WTC11 (cell line): ENCODE measurements around the gene CXCR5. TPM values are rescaled to one million over a fixed set of nuclear protein-coding genes. Genes with fewer than 3 reads are reported as not detected.
A peak's percentile ranks its signal among the peaks of the same experiment; 100 is the strongest.

Source experiments
- ATAC-seq: fragments of 200-7000 bp; cut with Tn5 transposase; 2 replicates; pipeline ENCODE4 v1.10.0; 2021; ENCODE audit warnings: mild to moderate bottlenecking, moderate library complexity
- CTCF ChIA-PET: fragments of 300-600 bp; sonication (Branson Sonifier 250); formaldehyde crosslinking; loops from one replicate; lab custom pipeline; 2021; ENCODE audit warnings: antibody characterized with exemption; lab: Charles Lee
- POLR2A ChIA-PET: fragments of 350-600 bp; sonication (Branson Sonifier 250); formaldehyde crosslinking; loops from one replicate; lab custom pipeline; 2021; ENCODE audit warnings: antibody characterized with exemption; lab: Charles Lee
- DNase-seq: peaks from one replicate; pipeline ENCODE4 v3.0.0; 2021; ENCODE audit warnings: low spot score
- H3K27ac Mint-ChIP-seq: 2 replicates; pipeline ENCODE4 v1.8.0; 2021; ENCODE audit warnings: mixed read lengths
- H3K27me3 Mint-ChIP-seq: 2 replicates; pipeline ENCODE4 v1.8.0; 2021; ENCODE audit warnings: low read depth, mild to moderate bottlenecking, moderate library complexity, mixed read lengths
- H3K36me3 Mint-ChIP-seq: 2 replicates; pipeline ENCODE4 v1.8.0; 2021; ENCODE audit warnings: mixed read lengths
- H3K4me1 Mint-ChIP-seq: 2 replicates; pipeline ENCODE4 v1.8.0; 2022; ENCODE audit warnings: mixed read lengths
- H3K4me3 Mint-ChIP-seq: 2 replicates; pipeline ENCODE4 v1.8.0; 2021; ENCODE audit warnings: mild to moderate bottlenecking, moderate library complexity, mixed read lengths
- H3K9me3 Mint-ChIP-seq: 2 replicates; pipeline ENCODE4 v1.8.0; 2021; ENCODE audit warnings: mixed read lengths
- CBFB ChIP-seq: sonication (generic); formaldehyde crosslinking; IDR thresholded peaks from 2 replicates; pipeline ENCODE4 v1.8.1; 2022; ENCODE audit warnings: mild to moderate bottlenecking, low read depth, missing genetic modification reagents
- CTCF ChIP-seq: fragments of 200-600 bp; IDR thresholded peaks from 2 replicates; pipeline ENCODE4 v1.8.0; 2022; ENCODE audit warnings: antibody characterized with exemption
- IRF2 ChIP-seq: sonication (generic); formaldehyde crosslinking; IDR thresholded peaks from 2 replicates; pipeline ENCODE4 v1.8.0; 2022; ENCODE audit warnings: low read depth, missing genetic modification reagents, borderline replicate concordance
- NFATC4 ChIP-seq: fragments of 250-450 bp; sonication (Bioruptor Pico); IDR thresholded peaks from 2 replicates; pipeline ENCODE4 v1.9.0; 2021; ENCODE audit warnings: mild to moderate bottlenecking
- PREB ChIP-seq: sonication (generic); formaldehyde crosslinking; IDR thresholded peaks from 2 replicates; pipeline ENCODE4 v1.8.1; 2022; ENCODE audit warnings: mild to moderate bottlenecking, missing genetic modification reagents, moderate library complexity, borderline replicate concordance
- PRRX2 ChIP-seq: fragments of 250-450 bp; sonication (Bioruptor Pico); IDR thresholded peaks from 2 replicates; pipeline ENCODE4 v1.8.0; 2021; ENCODE audit warnings: mild to moderate bottlenecking
- RORB ChIP-seq: fragments of 250-450 bp; sonication (Bioruptor Pico); IDR thresholded peaks from 2 replicates; pipeline ENCODE4 v1.9.0; 2021; ENCODE audit warnings: mild to moderate bottlenecking
- TCF7 ChIP-seq: sonication (generic); formaldehyde crosslinking; IDR thresholded peaks from 2 replicates; pipeline ENCODE4 v1.8.0; 2022; ENCODE audit warnings: mild to moderate bottlenecking, low read depth, missing genetic modification reagents, moderate library complexity
- TEAD1 ChIP-seq: sonication (generic); formaldehyde crosslinking; IDR thresholded peaks from 2 replicates; pipeline ENCODE4 v1.8.0; 2022; ENCODE audit warnings: mild to moderate bottlenecking, missing genetic modification reagents
- ZNF423 ChIP-seq: fragments of 250-450 bp; sonication (Bioruptor Pico); IDR thresholded peaks from 2 replicates; pipeline ENCODE4 v2.1.2; 2022; ENCODE audit warnings: mild to moderate bottlenecking, moderate library complexity
- total RNA-seq: library from RNA; stranded (reverse); gene quantifications from 3 replicates; pipeline ENCODE4 v1.2.3, GENCODE V29; 2021
- TF ChIP-seq, protein P1 (sequence below): fragments of 250-450 bp; sonication (Bioruptor Pico); conservative IDR thresholded peaks from 2 replicates; pipeline ENCODE4 v1.9.0; 2021; ENCODE audit warnings: mild to moderate bottlenecking
- TF ChIP-seq, protein P2 (sequence below): sonication (generic); formaldehyde crosslinking; IDR thresholded peaks from 2 replicates; pipeline ENCODE4 v1.8.1; 2023; ENCODE audit warnings: mild to moderate bottlenecking, missing genetic modification reagents, borderline replicate concordance
- TF ChIP-seq, protein P3 (sequence below): sonication (generic); formaldehyde crosslinking; IDR thresholded peaks from 2 replicates; pipeline ENCODE4 v1.8.1; 2023; ENCODE audit warnings: mild to moderate bottlenecking, moderate library complexity, missing genetic modification reagents
- TF ChIP-seq, protein P4 (sequence below): sonication (generic); formaldehyde crosslinking; IDR thresholded peaks from 2 replicates; pipeline ENCODE4 v1.8.1; 2023; ENCODE audit warnings: mild to moderate bottlenecking, missing genetic modification reagents
- TF ChIP-seq, protein P5 (sequence below): sonication (generic); formaldehyde crosslinking; IDR thresholded peaks from 2 replicates; pipeline ENCODE4 v1.8.0; 2022; ENCODE audit warnings: mild to moderate bottlenecking, missing genetic modification reagents

The CXCR5 gene
- total RNA-seq, 1 experiment from 2014 or later: 0.07 TPM

DNA sequence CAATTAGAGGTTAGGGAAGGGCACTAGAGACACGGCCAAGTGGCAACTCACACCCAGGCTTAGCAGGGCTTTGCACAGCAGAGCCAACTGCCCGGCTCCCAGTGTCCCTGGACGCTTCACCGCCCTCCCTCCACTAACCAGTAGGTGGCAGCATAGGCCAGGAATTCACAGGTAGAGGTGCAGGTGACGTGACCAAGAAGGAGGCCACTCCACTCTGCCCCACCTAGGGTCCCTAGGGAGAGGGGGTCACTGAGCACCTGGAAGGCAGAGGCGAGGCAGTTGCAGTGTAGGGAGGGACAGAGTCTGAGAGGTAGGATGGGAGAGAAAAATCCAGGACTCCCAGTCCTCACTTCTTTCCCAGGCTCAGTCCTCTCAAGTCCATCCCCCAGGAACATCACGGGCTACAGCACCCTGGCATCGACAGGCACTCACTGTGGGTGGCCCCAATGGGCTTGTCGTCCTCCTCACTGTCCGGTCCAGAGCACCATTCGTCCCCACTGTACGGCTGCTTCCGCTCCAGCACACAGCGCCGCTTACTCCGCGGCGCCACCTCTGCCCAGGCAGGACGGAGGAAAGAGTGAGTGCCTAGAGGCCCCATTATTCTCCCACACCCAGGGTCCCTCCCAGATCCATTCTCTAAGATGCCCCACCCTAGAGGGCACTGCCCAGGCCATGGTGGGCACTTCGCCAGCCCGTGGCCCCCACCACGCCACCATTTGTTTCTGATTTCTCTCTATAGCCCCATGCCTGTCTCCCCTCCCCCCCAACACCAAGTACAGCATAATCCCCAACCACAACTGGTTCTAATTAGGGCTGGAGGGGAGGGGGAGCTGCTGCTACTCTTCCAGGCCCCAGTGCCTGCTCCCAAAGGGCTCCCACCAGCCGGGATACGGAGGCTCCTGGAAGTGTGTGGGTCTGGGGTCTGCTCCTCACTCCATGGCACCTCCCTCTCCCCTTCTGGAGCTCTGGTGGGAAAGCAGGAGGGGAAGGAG, 23.7 kb downstream of the CXCR5 start:
- no peaks in the 10 kb centered on the region for H3K9me3 Mint-ChIP-seq
- peaks cover 24% of the 10 kb centered on the region for H3K36me3 Mint-ChIP-seq
- H3K27me3 Mint-ChIP-seq: no peaks in the 10 kb centered on the region
- TF ChIP-seq TEAD1: peak; percentile 19; the same call in 1 of the 2 replicates
- peak; percentile 92 for TF ChIP-seq CTCF
- TF ChIP-seq, protein P1, sequence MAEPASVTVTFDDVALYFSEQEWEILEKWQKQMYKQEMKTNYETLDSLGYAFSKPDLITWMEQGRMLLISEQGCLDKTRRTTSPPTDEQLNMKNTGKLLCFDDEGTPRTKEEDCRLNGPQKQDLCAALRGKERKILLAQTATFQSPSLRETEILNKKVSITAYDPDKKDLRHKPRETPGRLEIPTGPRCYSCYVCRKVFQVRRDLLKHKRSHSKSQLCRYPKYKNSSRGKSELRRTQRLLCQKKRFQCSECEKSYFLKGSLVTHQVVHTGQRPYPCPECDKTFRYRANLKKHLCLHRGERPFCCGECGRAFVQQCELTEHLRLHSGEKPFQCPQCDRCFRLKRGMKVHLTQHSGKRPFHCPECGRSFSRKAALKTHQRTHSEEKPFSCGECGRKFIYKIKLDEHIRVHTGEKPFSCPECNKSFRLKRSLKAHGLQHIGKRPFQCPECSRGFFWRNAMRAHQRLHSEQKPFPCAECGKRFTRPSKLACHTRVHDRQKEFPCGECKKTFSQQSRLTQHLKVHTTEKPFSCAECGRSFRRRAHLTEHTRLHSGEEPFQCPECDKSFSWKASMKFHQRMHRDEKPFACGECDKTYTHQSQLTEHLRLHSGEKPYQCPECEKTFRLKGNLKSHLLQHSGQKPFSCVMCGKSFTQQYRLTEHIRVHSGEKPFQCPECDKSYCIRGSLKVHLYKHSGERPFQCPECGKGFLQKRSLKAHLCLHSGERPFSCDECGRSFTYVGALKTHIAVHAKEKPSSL (CRISPR knock-in tag): no peak
- TF ChIP-seq, protein P2, sequence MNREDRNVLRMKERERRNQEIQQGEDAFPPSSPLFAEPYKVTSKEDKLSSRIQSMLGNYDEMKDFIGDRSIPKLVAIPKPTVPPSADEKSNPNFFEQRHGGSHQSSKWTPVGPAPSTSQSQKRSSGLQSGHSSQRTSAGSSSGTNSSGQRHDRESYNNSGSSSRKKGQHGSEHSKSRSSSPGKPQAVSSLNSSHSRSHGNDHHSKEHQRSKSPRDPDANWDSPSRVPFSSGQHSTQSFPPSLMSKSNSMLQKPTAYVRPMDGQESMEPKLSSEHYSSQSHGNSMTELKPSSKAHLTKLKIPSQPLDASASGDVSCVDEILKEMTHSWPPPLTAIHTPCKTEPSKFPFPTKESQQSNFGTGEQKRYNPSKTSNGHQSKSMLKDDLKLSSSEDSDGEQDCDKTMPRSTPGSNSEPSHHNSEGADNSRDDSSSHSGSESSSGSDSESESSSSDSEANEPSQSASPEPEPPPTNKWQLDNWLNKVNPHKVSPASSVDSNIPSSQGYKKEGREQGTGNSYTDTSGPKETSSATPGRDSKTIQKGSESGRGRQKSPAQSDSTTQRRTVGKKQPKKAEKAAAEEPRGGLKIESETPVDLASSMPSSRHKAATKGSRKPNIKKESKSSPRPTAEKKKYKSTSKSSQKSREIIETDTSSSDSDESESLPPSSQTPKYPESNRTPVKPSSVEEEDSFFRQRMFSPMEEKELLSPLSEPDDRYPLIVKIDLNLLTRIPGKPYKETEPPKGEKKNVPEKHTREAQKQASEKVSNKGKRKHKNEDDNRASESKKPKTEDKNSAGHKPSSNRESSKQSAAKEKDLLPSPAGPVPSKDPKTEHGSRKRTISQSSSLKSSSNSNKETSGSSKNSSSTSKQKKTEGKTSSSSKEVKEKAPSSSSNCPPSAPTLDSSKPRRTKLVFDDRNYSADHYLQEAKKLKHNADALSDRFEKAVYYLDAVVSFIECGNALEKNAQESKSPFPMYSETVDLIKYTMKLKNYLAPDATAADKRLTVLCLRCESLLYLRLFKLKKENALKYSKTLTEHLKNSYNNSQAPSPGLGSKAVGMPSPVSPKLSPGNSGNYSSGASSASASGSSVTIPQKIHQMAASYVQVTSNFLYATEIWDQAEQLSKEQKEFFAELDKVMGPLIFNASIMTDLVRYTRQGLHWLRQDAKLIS (CRISPR knock-in tag): no peak
- TF ChIP-seq, protein P3, sequence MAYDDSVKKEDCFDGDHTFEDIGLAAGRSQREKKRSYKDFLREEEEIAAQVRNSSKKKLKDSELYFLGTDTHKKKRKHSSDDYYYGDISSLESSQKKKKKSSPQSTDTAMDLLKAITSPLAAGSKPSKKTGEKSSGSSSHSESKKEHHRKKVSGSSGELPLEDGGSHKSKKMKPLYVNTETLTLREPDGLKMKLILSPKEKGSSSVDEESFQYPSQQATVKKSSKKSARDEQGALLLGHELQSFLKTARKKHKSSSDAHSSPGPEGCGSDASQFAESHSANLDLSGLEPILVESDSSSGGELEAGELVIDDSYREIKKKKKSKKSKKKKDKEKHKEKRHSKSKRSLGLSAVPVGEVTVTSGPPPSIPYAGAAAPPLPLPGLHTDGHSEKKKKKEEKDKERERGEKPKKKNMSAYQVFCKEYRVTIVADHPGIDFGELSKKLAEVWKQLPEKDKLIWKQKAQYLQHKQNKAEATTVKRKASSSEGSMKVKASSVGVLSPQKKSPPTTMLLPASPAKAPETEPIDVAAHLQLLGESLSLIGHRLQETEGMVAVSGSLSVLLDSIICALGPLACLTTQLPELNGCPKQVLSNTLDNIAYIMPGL (CRISPR knock-in tag): 0 out of 2 replicates have a peak, but pooled peaks have one; percentile 58
- H3K27ac Mint-ChIP-seq: peak overlapping the region; percentile 74
- peak overlapping the region; percentile 72 for H3K4me3 Mint-ChIP-seq
- peaks cover 37% of the 10 kb centered on the region for H3K4me1 Mint-ChIP-seq
- ChIA-PET CTCF (interaction anchor here (0.8 to 2.5 kb wide), 4 partner anchors 10 to 115 kb away, joined by 3 to 15 read pairs (median 4); partner anchors contain the start of gene UPK2), POLR2A (interaction anchor here (6.9 kb wide), 1 partner anchor 22 kb away, joined by 76 read pairs; no protein-coding TSS in a partner anchor)
- DNase-seq (peak; percentile 95), ATAC-seq (peak; percentile 31)

GRCh38 chr11:118908264-118908663, 24.6 kb downstream of the CXCR5 start:
- CTCF ChIA-PET: interaction anchor here (0.8 to 2.5 kb wide), 5 partner anchors 9 to 116 kb away, joined by 3 to 15 read pairs (median 3); partner anchors contain the start of gene UPK2
- peak overlapping the region; percentile 72 for H3K4me3 Mint-ChIP-seq
- H3K27ac Mint-ChIP-seq: no peak overlapping the region
- ATAC-seq: no peak
- H3K36me3 Mint-ChIP-seq: peaks cover 24% of the 10 kb centered on the region
- no peaks in the 10 kb centered on the region for H3K9me3 Mint-ChIP-seq
- POLR2A ChIA-PET: interaction anchor here (1.0 to 6.9 kb wide), 2 partner anchors 21 to 116 kb away, joined by 3 to 76 read pairs; no protein-coding TSS in a partner anchor
- no peak for DNase-seq
- no peaks in the 10 kb centered on the region for H3K27me3 Mint-ChIP-seq
- peaks cover 46% of the 10 kb centered on the region for H3K4me1 Mint-ChIP-seq
- TF ChIP-seq PREB (CRISPR knock-in tag) (no peak), PRRX2 (CRISPR knock-in tag) (no peak), TCF7 (CRISPR knock-in tag) (no peak), ZNF423 (CRISPR knock-in tag) (no peak), CBFB (CRISPR knock-in tag) (no peak), NFATC4 (CRISPR knock-in tag) (no peak), IRF2 (CRISPR knock-in tag) (no peak), RORB (CRISPR knock-in tag) (no peak)
- TF ChIP-seq, protein P4, sequence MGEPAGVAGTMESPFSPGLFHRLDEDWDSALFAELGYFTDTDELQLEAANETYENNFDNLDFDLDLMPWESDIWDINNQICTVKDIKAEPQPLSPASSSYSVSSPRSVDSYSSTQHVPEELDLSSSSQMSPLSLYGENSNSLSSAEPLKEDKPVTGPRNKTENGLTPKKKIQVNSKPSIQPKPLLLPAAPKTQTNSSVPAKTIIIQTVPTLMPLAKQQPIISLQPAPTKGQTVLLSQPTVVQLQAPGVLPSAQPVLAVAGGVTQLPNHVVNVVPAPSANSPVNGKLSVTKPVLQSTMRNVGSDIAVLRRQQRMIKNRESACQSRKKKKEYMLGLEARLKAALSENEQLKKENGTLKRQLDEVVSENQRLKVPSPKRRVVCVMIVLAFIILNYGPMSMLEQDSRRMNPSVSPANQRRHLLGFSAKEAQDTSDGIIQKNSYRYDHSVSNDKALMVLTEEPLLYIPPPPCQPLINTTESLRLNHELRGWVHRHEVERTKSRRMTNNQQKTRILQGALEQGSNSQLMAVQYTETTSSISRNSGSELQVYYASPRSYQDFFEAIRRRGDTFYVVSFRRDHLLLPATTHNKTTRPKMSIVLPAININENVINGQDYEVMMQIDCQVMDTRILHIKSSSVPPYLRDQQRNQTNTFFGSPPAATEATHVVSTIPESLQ (CRISPR knock-in tag): no peak
- TF ChIP-seq, protein P5, sequence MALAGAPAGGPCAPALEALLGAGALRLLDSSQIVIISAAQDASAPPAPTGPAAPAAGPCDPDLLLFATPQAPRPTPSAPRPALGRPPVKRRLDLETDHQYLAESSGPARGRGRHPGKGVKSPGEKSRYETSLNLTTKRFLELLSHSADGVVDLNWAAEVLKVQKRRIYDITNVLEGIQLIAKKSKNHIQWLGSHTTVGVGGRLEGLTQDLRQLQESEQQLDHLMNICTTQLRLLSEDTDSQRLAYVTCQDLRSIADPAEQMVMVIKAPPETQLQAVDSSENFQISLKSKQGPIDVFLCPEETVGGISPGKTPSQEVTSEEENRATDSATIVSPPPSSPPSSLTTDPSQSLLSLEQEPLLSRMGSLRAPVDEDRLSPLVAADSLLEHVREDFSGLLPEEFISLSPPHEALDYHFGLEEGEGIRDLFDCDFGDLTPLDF (CRISPR knock-in tag): no peak
